Measurements from ENCODE around the gene LEPROT.
"Not testable (repeated sequence)": the region's sequence is repeated elsewhere in the genome, so short reads cannot be mapped to it uniquely, and the experiment has no call there.

The LEPROT gene

GRCh38 chr1:65437616-65438015 is 17.1 kb downstream of the LEPROT start:
- no peak for DNase-seq (ENCODE audit: low read depth, low spot score)

DNA sequence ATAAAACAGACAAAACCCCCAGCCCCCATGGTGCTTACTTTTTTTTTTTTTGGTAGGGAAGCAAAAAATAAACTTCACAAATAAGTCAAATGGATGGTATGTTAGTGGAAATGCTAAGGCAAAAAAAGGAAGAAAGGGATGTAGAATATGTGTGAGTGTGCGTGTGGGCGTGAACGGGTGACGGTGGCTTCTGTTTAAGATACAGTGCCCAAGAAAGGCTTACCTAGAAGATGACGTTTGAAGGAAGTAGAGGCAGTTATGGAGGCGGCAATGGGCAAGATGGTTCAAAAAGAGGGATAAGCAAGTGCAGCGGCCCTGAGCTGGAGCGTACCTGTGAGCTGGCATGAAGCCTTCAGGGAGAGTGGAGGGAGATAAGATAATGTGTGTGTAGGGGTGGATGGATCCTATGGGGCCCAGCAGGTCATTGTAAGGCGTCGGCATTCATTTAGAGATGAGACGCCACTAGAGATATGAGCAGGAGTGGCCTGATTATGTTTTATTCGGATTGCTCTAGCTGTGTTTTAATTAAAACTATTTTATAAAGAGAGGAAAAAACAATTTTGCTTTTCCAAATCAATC is 19.9 kb downstream of the LEPROT start:
- no peak for DNase-seq (ENCODE audit: low read depth, low spot score)

GRCh38 chr1:65440915-65441314 is 20.4 kb downstream of the LEPROT start:
- DNase-seq (ENCODE audit: low read depth, low spot score), result peak; percentile 38

DNA sequence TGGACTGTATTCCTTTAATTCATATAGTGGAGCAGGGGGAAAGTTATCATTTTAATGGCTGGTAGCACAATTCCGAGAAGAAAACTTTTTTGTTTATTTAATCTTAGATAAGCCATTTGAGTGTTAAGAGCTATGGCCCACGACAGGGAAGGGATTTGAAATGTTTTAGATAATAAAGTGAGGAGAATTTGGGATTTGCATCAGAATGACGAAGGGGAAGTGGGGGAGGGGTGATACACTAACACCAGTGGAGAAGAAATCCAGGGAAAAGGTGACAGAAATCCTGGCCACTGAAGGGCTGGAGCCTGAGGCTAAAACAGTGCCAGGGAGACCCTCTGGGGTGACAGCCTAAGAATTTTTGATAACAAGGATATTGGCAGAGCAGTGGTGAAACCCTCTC is 21.0 kb downstream of the LEPROT start:
- DNase-seq (ENCODE audit: low read depth, low spot score), result no peak

- no peak for DNase-seq (ENCODE audit: low read depth, low spot score)
These were observed 22.0 kb downstream of the LEPROT start for GRCh38 chr1:65442442-65442841.

GRCh38 chr1:65443647-65444046 is 23.2 kb downstream of the LEPROT start:
- DNase-seq (ENCODE audit: low read depth, low spot score), result no peak

GRCh38 chr1:65444128-65444640 is 23.7 kb downstream of the LEPROT start:
- DNase-seq (ENCODE audit: low read depth, low spot score), result no peak

- no peak for DNase-seq (ENCODE audit: low read depth, low spot score)
These were observed 25.4 kb downstream of the LEPROT start for GRCh38 chr1:65445837-65446236.

GRCh38 chr1:65449214-65449823 is 28.9 kb downstream of the LEPROT start:
- DNase-seq (ENCODE audit: low read depth, low spot score), result no peak

DNA sequence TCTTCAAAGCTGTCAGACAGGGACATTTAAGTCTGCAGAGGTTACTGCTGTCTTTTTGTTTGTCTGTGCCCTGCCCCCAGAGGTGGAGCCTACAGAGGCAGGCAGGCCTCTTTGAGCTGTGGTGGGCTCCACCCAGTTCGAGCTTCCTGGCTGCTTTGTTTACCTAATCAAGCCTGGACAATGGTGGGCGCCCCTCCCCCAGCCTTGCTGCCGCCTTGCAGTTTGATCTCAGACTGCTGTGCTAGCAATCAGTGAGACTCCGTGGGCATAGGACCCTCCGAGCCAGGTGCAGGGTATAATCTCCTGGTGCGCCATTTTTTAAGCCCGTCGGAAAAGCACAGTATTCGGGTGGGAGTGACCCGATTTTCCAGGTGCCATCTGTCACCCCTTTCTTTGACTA is 35.2 kb downstream of the LEPROT start:
- DNase-seq (ENCODE audit: low read depth, low spot score), result not testable (repeated sequence)

GRCh38 chr1:65456481-65456880 is 36.0 kb downstream of the LEPROT start:
- DNase-seq (ENCODE audit: low read depth, low spot score), result no peak

GRCh38 chr1:65457868-65458267 is 37.4 kb downstream of the LEPROT start:
- DNase-seq (ENCODE audit: low read depth, low spot score), result no peak

GRCh38 chr1:65458730-65459396 is 38.4 kb downstream of the LEPROT start:
- peak; percentile 25 for DNase-seq (ENCODE audit: low read depth, low spot score)

DNA sequence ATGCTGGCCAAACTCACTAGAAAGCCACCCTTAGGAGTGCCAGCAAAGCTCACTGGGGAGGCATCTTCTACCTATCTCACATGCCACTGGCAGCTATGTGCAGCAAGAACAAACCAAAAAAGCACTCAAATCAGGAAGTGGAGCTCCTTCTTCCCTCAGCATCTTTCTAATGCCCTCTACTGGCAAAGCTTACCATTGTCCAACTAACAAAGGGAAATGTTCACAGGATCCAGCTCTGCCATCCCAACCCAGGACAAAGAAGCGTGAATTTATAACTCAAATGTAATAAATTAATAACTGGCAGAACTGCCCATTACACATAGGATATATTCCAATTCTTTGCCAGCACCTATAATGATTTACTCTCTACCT is 38.9 kb downstream of the LEPROT start:
- peak; percentile 39 for DNase-seq (ENCODE audit: low read depth, low spot score)

DNA sequence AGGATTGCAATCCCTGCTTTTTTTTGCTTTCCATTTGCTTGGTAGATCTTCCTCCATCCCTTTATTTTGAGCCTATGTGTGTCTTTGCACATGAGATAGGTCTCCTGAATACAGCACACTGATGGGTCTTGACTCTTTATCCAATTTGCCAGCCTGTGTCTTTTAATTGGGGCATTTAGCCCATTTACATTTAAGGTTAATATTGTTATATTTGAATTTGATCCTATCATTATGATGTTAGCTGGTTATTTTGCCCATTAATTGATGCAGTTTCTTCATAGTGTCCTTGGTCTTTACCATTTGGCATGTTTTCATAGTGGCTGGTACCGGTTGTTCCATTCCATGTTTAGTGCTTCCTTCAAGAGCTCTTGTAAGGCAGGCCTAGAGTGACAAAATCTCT is 45.4 kb downstream of the LEPROT start:
- DNase-seq (ENCODE audit: low read depth, low spot score), result not testable (repeated sequence)

- no peak for DNase-seq (ENCODE audit: low read depth, low spot score)
These were observed 47.1 kb downstream of the LEPROT start for GRCh38 chr1:65467536-65467935.

DNA sequence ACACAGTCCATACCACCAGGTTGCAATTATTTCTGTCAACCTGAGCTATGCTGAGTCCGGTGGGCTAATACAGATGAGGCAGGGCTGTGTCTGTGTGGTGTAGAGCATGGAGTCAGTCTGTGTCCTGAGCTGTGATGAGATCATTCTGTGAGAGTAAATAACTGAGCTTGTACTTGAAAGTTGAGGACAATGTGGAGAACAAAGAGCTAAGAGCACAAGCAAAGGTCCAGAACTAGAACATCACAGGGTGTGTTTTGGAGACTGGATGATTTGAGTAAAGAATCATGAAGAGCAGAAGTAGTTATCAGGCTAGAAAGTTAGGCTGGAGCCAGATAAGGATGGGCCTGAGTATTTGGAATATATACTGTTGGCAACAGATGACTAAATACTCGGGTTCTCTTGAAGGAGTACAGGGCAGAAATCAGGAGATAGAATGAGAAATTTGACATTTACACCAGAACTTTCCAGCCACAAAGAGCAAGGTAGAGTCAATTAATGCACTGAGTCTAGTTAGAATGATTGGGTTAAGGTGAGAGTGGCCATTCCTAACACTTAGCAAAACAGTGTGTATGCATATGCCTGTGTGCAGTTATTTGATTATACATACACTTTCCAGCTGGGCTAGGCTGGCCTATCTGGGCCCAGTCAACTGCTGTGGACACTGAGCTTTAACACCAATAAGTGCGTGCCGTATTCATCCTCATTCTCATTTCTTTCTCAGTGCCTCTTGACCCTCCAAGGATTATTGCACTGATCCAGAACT is 48.8 kb downstream of the LEPROT start:
- DNase-seq (ENCODE audit: low read depth, low spot score), result peak; percentile 26

GRCh38 chr1:65469889-65470340 is 49.4 kb downstream of the LEPROT start:
- peak; percentile 83 for DNase-seq (ENCODE audit: low read depth, low spot score)

DNA sequence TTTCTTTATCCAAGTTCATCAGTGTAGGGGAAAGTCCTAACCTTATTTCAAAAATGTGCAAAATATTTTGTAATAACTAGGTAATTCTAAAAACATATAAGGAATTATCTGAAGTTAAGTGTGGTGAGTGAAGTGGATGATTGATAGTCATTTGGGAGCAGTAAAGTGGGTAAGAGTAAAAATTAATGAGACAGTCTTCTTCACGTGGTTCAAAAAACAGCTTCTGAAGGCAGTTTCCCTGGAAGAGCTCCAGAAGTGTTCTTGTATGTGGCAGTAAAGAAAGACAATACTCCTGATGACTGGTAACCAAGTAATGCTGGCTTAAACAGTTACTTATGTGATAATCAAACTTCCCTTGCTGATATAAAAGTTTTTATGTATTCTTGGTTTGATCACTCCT is 50.3 kb downstream of the LEPROT start:
- DNase-seq (ENCODE audit: low read depth, low spot score), result peak; percentile 30

- DNase-seq (ENCODE audit: low read depth, low spot score), result no peak
These were observed 50.9 kb downstream of the LEPROT start for GRCh38 chr1:65471213-65471833.

DNA sequence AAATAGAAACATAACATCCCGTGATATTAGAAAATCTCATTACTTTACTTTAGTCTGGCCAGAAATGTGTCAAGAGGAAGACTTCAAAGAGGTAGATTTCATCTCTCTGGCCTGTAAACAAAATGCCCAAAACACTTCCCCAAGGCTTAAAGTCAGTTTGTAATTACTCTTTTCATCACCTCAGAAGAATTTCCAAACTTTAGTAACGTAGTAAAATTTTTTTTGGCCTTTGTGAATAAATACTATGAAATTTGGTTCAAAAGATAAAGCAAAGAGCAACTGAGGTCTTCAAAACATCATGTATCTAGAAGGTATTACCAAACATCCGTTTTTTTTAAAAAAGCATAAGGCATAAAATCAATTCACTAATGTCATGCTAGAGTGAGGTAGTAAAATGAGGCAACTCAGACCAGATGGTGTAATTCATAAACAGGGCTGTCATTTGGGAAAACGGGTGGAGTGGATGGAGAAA is 51.4 kb downstream of the LEPROT start:
- DNase-seq (ENCODE audit: low read depth, low spot score), result no peak

DNA sequence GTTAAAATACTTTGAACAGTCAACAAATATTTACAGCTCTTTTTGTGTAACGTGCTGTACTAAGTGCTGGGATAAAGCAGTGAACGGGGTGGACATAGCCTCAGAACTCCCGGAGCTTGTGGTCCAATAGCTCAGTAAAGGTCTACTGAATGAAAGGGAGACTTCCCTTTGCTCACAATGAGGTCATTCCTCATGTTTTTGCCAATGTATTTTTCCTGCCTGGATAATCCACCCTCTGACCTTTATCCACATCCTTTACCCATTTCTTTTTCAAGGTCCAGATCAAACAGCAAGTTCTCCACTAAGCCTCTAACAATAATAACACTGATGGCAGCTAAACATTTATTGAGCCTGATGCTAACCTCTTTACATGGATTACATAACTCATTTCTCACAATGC is 55.9 kb downstream of the LEPROT start:
- no peak for DNase-seq (ENCODE audit: low read depth, low spot score)

Data from astrocyte of the hippocampus (primary cell).